Glomerular endothelial cell (primary cell): ENCODE data around the gene PI16. TPM values are rescaled to one million over a fixed set of nuclear protein-coding genes. Genes with fewer than 3 reads are reported as not detected.
A peak's percentile ranks its signal among the peaks of the same experiment; 100 is the strongest.
"Not testable (repeated sequence)": the region's sequence is repeated elsewhere in the genome, so short reads cannot be mapped to it uniquely, and the experiment has no call there.

ENCODE experiments used
- DNase-seq: peaks from one replicate; pipeline ENCODE4 v3.0.0-alpha.2; 2011; ENCODE audit warnings: low read depth, low spot score; ENCODE audit errors: extremely low read depth
- total RNA-seq: library from RNA; depleted of rRNA; stranded (reverse); fragments of >200 nt; gene quantifications from 2 replicates; pipeline ENCODE4 v1.2.3, GENCODE V29; 2015

PI16 gene
- total RNA-seq, 1 donor from 2014 or later, result 0.23 TPM

- DNase-seq, result no peak
These were observed 17.6 kb downstream of the PI16 start for GRCh38 chr6:36971921-36972673.

DNA sequence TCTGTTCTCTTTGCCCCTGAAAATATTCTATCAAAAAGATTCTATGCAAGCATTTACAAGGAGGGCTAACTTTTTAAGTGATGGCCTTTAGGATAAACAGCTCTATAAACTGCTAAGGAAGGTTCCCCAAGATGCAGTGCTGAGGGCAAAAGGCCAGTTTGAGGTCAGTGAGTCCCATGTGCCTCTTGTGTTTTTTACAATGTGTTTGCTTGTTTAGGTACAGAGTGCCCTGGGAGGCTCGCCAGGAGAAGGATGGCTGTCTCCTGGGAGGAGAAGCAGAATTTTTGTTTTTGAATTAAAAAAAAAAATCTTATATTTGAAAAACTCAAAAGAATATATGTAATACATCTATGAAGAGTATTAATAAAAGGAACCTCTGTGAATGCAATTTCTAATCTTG, 18.7 kb downstream of the PI16 start:
- no peak for DNase-seq

DNA sequence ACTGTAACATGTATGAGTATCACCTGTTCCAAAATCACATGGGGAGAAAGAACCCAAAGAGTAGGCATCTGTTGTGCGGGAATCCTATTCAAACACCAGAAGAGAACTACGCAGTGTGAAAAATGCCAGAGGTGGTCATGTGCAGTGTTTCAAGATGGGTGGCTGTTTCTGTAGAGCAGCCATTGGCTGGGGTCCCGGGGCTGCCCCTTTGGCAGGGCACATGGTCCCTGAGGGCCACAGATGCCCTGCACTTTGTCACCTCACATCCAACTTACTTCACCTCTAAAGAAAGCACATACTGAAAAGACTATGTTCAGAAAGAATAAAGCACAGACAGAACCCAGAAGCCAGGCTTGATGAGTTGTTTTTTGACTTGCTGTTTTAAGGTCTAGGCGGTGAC, 19.1 kb downstream of the PI16 start:
- DNase-seq, result no peak

GRCh38 chr6:36975231-36976006, 20.9 kb downstream of the PI16 start:
- no peak for DNase-seq

DNA sequence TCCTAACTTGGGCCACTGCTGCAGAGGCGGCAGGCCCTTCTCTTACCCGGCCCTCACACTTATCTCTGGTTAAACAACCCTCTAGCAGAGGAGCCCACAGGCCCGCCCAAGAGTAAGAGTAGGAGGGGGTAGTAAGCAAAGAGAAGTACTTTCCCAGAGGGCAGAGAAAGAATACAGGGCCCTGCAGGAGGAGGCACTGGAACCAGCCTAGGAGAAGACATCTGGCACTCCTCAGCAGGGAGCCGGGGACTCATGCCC, 21.4 kb downstream of the PI16 start:
- DNase-seq, result no peak

DNA sequence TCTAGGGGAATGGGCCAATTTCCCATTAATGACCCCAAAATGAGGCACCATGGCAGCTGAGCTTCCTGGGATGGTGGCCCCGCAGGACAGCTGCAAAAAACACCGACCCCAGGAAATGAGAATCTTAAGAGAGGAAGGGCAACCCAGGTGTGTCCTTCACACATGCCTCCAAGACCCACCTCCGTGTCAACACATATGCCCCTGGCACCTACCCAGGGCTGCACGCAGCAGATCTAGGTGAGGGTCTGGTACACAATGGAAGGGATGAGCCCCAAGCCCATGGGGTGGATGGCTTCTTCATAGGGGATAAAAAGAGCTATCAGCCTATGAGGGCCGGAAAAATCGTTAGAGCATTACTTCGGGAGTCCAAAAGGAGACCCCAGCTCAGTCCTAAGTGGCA, 22.0 kb downstream of the PI16 start:
- no peak for DNase-seq

- DNase-seq, result no peak
These were observed 22.4 kb downstream of the PI16 start for GRCh38 chr6:36976931-36977330.

DNA sequence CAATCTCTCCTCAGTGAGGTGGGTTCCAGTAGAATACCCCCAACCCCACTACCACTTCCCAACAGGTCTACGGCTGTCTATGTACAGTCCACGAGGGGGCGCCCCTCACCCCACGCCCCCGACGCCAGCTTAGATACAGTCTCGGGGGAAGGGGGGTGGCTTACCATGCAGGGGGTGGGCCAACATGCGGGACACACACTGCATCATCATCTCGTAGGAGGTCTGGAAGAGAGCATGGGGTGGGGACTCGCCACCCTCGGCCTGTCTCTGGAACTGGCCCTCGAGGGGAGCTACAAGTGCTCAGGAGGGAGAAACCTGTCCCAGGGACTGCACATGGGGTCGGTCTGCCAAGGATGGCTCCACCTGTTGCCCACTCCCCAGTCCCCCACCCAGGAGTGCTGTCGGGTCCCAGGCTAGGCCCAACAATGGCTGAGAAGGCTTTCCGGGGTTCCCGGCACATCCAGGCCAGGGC, 23.0 kb downstream of the PI16 start:
- DNase-seq, result no peak

DNA sequence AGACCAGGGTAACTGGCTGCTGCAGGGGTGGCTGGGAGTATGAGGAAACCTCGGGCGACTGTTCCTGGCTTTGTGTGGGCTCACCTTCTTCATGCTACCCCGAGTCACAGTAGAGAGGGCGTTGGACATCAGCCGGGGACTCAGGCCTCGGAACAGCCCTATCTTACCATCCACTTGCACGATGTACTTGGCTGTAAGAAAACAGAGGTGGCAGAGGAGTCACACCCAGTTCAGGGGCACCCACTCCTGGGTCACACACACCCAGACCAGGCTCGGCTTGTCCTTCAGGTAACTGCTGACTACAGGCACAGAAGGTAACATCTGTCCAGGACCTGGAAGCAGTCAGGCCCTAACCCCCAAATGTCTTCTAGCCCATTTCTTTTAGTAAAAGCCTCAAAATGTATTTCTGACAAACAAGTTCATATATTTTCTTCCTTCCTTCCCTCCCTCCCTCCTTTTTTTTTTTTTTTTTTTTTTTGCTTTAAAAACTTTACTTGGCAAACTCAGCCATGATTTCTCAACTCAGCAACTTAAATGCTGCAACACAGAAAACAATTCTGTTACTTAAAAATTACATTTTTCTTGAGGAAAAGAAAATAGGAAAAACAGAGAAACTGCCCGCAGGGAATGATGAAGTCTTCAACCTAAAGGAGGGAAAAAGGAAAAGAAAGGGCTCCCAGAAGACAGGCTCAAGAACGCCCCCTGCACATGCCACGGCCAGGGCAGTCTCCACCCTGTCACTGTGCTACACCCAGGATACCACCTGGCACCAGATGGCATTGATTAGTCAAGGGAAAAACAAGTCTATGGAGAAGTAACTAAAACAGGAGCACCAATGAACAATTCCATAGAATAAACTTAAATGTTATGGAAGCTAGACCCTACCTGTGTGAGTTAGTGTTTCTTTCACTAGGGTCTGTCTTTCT, 24.1 kb downstream of the PI16 start:
- DNase-seq, result no peak

- no peak for DNase-seq
These were observed 24.8 kb downstream of the PI16 start for GRCh38 chr6:36979347-36979742.

- no peak for DNase-seq
These were observed 25.6 kb downstream of the PI16 start for GRCh38 chr6:36980129-36980528.

DNA sequence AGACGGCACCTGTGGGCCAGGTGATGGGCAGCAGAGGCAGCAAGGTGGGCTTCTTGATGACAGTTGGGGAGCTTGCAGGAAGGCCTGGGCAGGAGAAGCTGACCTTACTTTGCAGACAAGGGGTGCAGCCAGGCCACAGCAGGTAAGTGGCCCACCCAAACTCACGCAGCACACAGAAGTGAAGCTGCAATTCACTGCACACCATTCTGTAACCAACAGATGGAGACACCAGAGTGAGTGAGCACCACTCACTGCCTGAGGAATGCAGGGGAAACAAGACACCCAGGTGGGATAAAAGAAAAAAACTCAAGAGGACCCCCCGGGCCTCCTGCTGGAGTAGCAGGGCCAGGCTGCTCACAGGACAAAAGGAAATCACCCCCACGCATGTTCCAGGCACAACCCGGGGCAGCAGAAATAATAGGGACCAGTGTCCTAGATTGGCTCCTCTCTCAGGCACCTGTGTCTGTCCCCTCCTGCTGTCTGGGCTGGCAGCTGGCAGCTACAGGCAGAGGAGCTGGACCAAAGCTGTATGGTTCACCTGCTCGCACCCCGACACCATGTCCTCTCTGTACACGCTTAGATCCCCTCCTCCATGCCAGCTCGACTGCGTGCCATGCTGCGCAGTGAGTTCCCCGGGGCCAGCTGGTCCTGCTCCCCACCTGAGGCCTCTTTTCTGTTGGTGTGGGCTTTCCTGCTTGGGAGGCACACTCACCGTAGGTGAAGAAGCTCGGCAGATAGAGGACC, 26.5 kb downstream of the PI16 start:
- no peak for DNase-seq

DNA sequence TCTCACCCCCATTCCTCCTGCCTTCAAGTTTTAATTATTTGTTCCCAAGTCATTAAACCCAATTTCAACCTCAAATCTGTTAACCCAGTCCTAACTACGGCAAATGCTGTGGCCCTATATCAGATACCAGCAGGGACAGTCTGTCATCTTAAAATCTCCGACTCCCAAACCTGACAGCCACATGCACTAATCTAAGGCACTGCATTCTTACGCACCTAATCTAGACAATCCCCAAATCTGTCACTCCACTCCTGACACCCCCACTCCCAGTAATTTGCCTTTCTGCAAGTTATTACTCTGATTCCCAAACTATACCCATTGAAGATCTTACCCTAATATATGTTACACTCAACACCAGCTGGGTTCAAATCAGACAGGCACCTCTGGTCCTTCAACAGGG, 29.0 kb downstream of the PI16 start:
- DNase-seq, result no peak

DNA sequence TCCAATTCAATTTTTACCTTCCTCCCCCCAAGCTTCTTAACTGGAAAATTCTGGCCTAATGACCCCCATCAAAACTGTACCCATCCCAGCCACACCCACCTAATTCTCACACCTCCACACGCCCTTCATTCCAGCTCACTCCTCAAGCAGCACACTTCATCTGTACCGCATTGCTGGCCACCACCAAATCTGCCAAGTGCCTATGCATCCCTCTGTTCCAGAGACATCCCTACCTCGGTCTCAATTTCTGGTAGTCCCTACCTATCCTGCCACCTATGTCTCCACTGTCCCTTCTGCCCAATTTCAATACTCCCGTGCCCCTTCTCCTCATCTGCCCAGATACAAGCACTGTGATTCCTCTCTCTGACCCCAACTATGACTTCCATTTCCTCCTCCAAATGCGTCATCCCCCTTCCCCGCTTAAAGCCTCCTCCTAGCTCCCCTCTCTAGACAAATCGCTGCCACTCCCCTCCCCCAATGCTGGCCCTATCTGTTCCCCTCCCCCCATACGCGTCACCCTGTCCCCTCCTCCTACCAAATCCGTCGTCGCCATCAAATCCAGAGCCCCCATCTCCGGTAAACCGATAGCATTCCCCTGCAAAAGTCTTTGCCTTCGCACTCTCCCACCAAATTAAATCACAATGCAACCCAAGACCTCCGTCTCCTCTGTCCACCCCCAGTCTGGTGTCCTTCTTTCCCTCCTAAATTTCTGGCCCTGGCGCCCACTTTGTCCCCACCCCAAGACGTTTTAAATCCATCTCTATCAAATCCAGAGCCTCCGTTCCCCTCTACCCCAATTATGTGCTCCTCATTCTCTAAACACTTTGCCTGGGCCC, 30.3 kb downstream of the PI16 start:
- DNase-seq, result peak; percentile 33

- no peak for DNase-seq
These were observed 30.9 kb downstream of the PI16 start for GRCh38 chr6:36985417-36985807.

GRCh38 chr6:36985808-36986703, 31.5 kb downstream of the PI16 start, which contains the start of gene MTCH1:
MTCH1 (minus strand) TSS chr6:36986196; CDS start chr6:36986173, 23 bp downstream.
- no peak for DNase-seq

GRCh38 chr6:36986704-36987047, 32.1 kb downstream of the PI16 start:
- no peak for DNase-seq

DNA sequence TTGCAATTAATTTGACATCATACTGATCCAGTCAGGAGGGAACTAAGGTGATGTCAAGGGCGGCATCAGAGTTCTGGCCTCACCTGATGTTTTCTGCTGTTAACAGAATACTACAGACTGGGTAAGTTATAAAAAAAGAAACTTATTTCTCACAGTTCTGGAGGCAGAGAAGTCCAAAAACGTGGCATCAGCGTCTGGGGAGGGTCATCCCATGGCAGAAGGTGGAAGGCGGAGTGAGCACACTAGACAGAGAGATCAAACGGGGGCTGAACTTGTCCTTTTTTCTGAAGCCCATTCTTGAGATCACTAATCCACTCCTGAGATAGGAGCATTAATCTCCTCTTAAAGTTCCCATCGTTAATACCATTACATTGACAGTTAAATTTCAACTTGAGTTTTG, 34.7 kb downstream of the PI16 start:
- no peak for DNase-seq

DNA sequence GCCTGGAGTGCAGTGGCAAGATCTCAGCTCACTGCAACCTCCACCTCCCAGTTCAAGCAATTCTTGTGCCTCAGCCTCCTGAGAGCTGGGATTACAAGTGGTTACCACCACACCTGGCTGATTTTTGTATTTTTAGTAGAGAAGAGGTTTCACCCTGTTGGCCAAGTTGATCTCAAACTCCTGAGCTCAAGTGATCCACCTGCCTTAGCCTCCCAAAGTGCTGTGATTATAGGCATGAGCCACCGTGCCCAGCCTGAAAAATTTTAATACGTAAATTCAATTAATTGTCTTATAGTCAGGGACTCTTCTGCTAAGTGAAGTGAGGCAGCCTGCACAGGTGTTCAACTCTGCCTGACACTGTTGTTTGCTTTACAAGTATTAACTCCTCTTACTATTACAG, 35.9 kb downstream of the PI16 start:
- not testable (repeated sequence) for DNase-seq
